Common myeloid progenitor, CD34-positive (primary cell): ENCODE data around the gene MRPL50.

Source experiments
- CTCF ChIA-PET: fragments of 350-600 bp; sonication (Branson Sonifier 250); formaldehyde crosslinking; loops from one replicate; lab custom pipeline; 2021; ENCODE audit warnings: antibody characterized with exemption; lab: Charles Lee
- POLR2A ChIA-PET: fragments of 350-600 bp; sonication (Branson Sonifier 250); formaldehyde crosslinking; loops from one replicate; lab custom pipeline; 2021; ENCODE audit warnings: antibody characterized with exemption; lab: Charles Lee
- DNase-seq, 3 donors: peaks; one replicate each; pipeline versions ENCODE4 v3.0.0 to v3.0.0-alpha.2; 2013
- H3K27ac ChIP-seq, 2 experiments: 1 replicate in 1 of 2; 2 replicates in 1 of 2; pipeline ENCODE4 v1.7.0; 2013; ENCODE audit warnings: inconsistent platforms in 2 of 2, low read length in 2 of 2, mild to moderate bottlenecking in 2 of 2, low read depth in 1 of 2, moderate library complexity in 1 of 2; ENCODE audit not compliant: severe bottlenecking in 2 of 2, insufficient read depth in 1 of 2, poor library complexity in 1 of 2
- H3K27me3 ChIP-seq, 5 experiments: replicated peaks in 2 of 5; 1 replicate in 3 of 5; 2 replicates in 2 of 5; pipeline versions ENCODE4 v1.6.1 to v1.7.0; 2013; ENCODE audit warnings: low read length in 4 of 5, mild to moderate bottlenecking in 2 of 5, moderate library complexity in 2 of 5, inconsistent platforms in 1 of 5; ENCODE audit not compliant: insufficient read depth in 5 of 5, control insufficient read depth in 4 of 5
- H3K36me3 ChIP-seq, 4 experiments: 1 replicate in 2 of 4; 2 replicates in 2 of 4; pipeline versions ENCODE4 v1.6.1 to v1.7.0; 2013; ENCODE audit warnings: low read length in 3 of 4, control low read depth in 1 of 4, mild to moderate bottlenecking in 1 of 4; ENCODE audit not compliant: control insufficient read depth in 4 of 4, insufficient read depth in 4 of 4
- H3K4me1 ChIP-seq, 4 experiments: 1 replicate in 3 of 4; 2 replicates in 1 of 4; pipeline versions ENCODE4 v1.6.1 to v1.7.1; 2013; ENCODE audit warnings: low read length in 3 of 4, mild to moderate bottlenecking in 3 of 4, control low read depth in 1 of 4, inconsistent platforms in 1 of 4, moderate library complexity in 1 of 4; ENCODE audit not compliant: control insufficient read depth in 4 of 4, insufficient read depth in 4 of 4; ENCODE audit errors: control extremely low read depth in 1 of 4
- H3K4me3 ChIP-seq, 7 experiments: 1 replicate in 4 of 7; 2 replicates in 3 of 7; pipeline versions ENCODE4 v1.5.1 to v1.7.0; 2013; ENCODE audit warnings: mild to moderate bottlenecking in 7 of 7, low read length in 6 of 7, moderate library complexity in 6 of 7, inconsistent platforms in 2 of 7, low read depth in 2 of 7, control low read depth in 1 of 7; ENCODE audit not compliant: insufficient read depth in 4 of 7, control insufficient read depth in 1 of 7; ENCODE audit errors: extremely low read depth in 1 of 7
- H3K9me3 ChIP-seq, 5 experiments: 1 replicate in 4 of 5; 2 replicates in 1 of 5; pipeline versions ENCODE4 v1.6.1 to v1.7.1; 2013; ENCODE audit warnings: low read length in 4 of 5, mild to moderate bottlenecking in 2 of 5, inconsistent platforms in 1 of 5, low read depth in 1 of 5, moderate library complexity in 1 of 5; ENCODE audit not compliant: control insufficient read depth in 4 of 5, insufficient read depth in 2 of 5; ENCODE audit errors: control extremely low read depth in 1 of 5
- WGBS: methylation state at CpG from one replicate; pipeline ENCODE4 v1.1.5; 2013; ENCODE audit not compliant: insufficient coverage; 5-methylcytosine and 5-hydroxymethylcytosine counted together

MRPL50 gene

GRCh38 chr9:101350285-101350684 is 48.1 kb downstream of the MRPL50 start:
- Histone ChIP-seq H3K27ac (no peak overlapping the region), H3K9me3 (no peaks in the 10 kb centered on the region), H3K4me1 (no peaks in the 10 kb centered on the region), H3K27me3 (peaks cover 0 to 7% (median 0%) of the 10 kb centered on the region in 5 experiments), H3K4me3 (no peak overlapping the region), H3K36me3 (no peaks in the 10 kb centered on the region)
- WGBS: no CpG with 5 or more reads among the region's 1 CpG
- no peak for DNase-seq
- ChIA-PET CTCF (no interaction called here), POLR2A (no interaction called here)

GRCh38 chr9:101342595-101342994 is 55.8 kb downstream of the MRPL50 start:
- ChIA-PET CTCF (no interaction called here), POLR2A (no interaction called here)
- H3K36me3 ChIP-seq: no peaks in the 10 kb centered on the region
- H3K4me3 ChIP-seq: no peak overlapping the region
- no peaks in the 10 kb centered on the region for H3K9me3 ChIP-seq
- DNase-seq: no peak
- H3K27ac ChIP-seq: no peak overlapping the region
- H3K4me1 ChIP-seq: no peaks in the 10 kb centered on the region
- WGBS: 100% methylated on average over 1 of the region's 1 CpG
- peaks cover 0 to 4% (median 0%) of the 10 kb centered on the region in 5 experiments for H3K27me3 ChIP-seq

GRCh38 chr9:101341958-101342357 is 56.5 kb downstream of the MRPL50 start:
- POLR2A ChIA-PET: no interaction called here
- CTCF ChIA-PET: no interaction called here
- no peak for DNase-seq
- Histone ChIP-seq H3K27me3 (peaks cover 0 to 5% (median 0%) of the 10 kb centered on the region in 5 experiments), H3K36me3 (no peaks in the 10 kb centered on the region), H3K4me1 (no peaks in the 10 kb centered on the region), H3K4me3 (no peak overlapping the region), H3K27ac (no peak overlapping the region), H3K9me3 (no peaks in the 10 kb centered on the region)
